ENCODE data around the gene TLL1.

The TLL1 gene

DNA sequence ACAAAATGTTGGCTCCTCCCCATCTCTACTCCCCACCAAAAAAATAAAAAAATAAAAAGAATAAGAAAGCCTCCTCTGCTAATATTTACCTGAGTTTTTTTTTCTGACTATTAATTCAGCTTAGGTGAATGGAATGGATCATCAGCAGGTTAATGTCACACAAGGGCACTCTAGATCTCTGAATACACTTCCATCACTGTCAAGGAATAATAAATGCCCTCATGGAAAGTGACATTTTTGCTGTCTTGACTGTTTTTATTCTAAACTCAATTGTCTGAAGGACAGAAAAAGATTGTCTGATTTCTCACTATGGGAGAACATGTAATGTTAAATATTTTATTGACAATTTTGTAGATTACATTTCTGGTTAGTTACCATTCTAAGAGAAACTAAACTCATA, 30.4 kb upstream of the TLL1 start:
- TF ChIP-seq, protein P1, sequence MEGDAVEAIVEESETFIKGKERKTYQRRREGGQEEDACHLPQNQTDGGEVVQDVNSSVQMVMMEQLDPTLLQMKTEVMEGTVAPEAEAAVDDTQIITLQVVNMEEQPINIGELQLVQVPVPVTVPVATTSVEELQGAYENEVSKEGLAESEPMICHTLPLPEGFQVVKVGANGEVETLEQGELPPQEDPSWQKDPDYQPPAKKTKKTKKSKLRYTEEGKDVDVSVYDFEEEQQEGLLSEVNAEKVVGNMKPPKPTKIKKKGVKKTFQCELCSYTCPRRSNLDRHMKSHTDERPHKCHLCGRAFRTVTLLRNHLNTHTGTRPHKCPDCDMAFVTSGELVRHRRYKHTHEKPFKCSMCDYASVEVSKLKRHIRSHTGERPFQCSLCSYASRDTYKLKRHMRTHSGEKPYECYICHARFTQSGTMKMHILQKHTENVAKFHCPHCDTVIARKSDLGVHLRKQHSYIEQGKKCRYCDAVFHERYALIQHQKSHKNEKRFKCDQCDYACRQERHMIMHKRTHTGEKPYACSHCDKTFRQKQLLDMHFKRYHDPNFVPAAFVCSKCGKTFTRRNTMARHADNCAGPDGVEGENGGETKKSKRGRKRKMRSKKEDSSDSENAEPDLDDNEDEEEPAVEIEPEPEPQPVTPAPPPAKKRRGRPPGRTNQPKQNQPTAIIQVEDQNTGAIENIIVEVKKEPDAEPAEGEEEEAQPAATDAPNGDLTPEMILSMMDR (IDR thresholded peaks at IDR 0.05; ENCODE audit: low read depth, low read length) = no peak

DNA sequence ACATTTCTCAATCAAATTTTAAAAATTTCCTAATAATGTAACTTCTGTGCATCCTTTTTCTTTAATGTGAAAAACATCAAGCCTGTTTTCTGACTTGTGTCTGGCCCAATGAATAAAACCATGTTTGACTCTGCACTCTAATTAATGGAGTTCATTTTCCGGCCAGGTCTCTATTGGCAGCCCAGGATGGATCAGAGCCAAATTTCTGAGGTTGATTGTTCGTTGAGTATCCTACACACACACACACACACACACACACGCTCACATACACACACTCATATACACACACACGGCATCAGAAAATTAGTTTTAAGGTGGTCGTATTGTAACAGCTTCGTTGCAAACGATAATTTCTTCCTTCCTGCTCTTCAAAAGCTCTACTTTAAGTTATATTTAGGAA, 28.9 kb upstream of the TLL1 start:
- TF ChIP-seq, protein P1 (IDR thresholded peaks at IDR 0.05; ENCODE audit: low read depth, low read length) = no peak
- H3K4me3 ChIP-seq (ENCODE audit: low read depth, low read length) = no peak overlapping the region

More for the DNA sequence above, 30.4 kb upstream of the TLL1 start:
- no peak overlapping the region for H3K4me3 ChIP-seq (ENCODE audit: low read depth, low read length)

- TF ChIP-seq, protein P1 (IDR thresholded peaks at IDR 0.05; ENCODE audit: low read depth, low read length) = no peak
- H3K4me3 ChIP-seq (ENCODE audit: low read depth, low read length) = no peak overlapping the region
Observed at GRCh38 chr4:165851256-165851655, 21.8 kb upstream of the TLL1 start.

GRCh38 chr4:165855191-165855590, 17.8 kb upstream of the TLL1 start:
- no peak overlapping the region for H3K4me3 ChIP-seq (ENCODE audit: low read depth, low read length)
- TF ChIP-seq, protein P1 (IDR thresholded peaks at IDR 0.05; ENCODE audit: low read depth, low read length) = no peak

DNA sequence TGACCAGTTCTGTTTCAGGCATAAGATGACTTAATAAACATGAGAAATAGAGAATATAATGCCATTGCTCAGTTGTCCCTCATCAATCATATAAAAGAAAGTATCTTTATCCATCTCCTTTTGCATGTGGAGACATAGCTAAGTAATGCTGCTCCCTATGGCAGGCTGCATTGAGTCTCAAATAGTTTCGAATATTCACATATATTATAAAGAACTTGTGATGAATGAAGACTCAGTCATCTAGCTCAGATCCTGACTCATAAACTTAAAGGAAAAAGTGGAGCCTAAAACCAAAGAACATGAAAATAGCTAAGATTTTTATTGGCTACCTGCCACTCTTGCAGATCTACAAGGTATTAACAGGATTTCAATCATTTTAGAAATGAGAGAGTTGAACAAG, 11.7 kb upstream of the TLL1 start:
- TF ChIP-seq, protein P1 (IDR thresholded peaks at IDR 0.05; ENCODE audit: low read depth, low read length) = no peak
- H3K4me3 ChIP-seq (ENCODE audit: low read depth, low read length) = no peak overlapping the region

DNA sequence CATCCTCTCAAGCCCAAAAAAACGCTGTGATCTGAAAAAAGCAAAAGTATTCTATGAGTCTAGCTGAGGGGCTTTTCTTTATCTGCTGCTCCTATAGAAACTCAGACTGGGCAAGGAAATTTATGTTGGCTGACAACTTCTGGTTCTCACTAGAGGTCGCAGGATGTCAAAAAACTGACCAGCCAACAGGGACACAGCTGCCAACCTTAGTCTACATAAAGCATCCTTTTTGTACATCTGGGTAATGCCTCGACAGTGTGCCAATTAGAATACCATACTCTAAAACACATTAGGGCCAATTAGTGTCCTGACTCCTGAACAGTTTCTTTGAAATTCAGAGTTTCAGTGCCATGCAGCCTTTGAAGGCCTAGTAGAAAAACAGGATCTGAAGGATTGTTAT, 8.8 kb upstream of the TLL1 start:
- no peak overlapping the region for H3K4me3 ChIP-seq (ENCODE audit: low read depth, low read length)
- TF ChIP-seq, protein P1 (IDR thresholded peaks at IDR 0.05; ENCODE audit: low read depth, low read length) = no peak

- TF ChIP-seq, protein P1 (IDR thresholded peaks at IDR 0.05; ENCODE audit: low read depth, low read length) = no peak
- H3K4me3 ChIP-seq (ENCODE audit: low read depth, low read length) = no peak overlapping the region
Observed at GRCh38 chr4:165866019-165866650, 6.9 kb upstream of the TLL1 start.
